Measurements from ENCODE around the gene CRACR2B.

- TF ChIP-seq CTCF (IDR thresholded peaks at IDR 0.05 in 8 of 11, conservative IDR thresholded peaks at IDR 0.05 in 3 of 11) (no peak), POLR2A (IDR thresholded peaks at IDR 0.05) (no peak), POLR2AphosphoS5 (IDR thresholded peaks at IDR 0.05) (peak in 1 of 3 donors; percentile 24)
Measured at GRCh38 chr11:852762-853161, 25.0 kb downstream of the CRACR2B start.

Measured in spleen (tissue), 7 donors.